Prostate gland (tissue), 2 donors: ENCODE measurements around the gene ZFP3.
"Not testable (repeated sequence)": the region's sequence is repeated elsewhere in the genome, so short reads cannot be mapped to it uniquely, and the experiment has no call there.

ENCODE experiments used
- CTCF ChIP-seq, 4 experiments: fragments of 200-600 bp in 2 of 4; fragments of 450-650 bp in 2 of 4; sonication (generic) in 2 of 4; IDR thresholded peaks; 1 replicate in 3 of 4; 2 replicates in 1 of 4; pipeline ENCODE4 v1.5.1; 2016 to 2019; ENCODE audit warnings: antibody characterized with exemption in 4 of 4, mild to moderate bottlenecking in 2 of 4, moderate library complexity in 2 of 4
- POLR2A ChIP-seq: fragments of 450-650 bp; IDR thresholded peaks from one replicate; pipeline ENCODE4 v1.6.1; 2016; ENCODE audit warnings: antibody characterized with exemption, mild to moderate bottlenecking

DNA sequence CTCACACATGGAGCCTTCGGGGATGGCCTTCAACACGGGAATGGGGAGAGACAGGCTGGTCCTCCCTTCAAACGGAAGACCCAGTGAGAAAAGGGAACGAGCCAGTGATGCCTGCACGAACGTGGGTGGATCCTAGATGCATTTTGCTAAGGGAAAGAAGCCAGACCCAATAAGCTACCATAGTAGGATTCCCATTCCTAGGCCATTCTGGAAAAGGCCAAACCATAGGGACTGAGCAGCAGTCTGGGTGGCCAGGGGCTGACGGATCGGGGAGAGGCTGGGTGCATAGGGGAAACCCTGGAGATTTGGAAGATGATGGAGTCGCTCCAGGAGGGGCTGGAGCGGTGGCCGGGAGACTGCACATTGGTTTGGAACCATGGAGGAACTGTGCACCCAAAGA is 56.3 kb downstream of the ZFP3 start:
- not testable (repeated sequence) for TF ChIP-seq POLR2A; CTCF (IDR thresholded peaks at IDR 0.05)
